Endothelial cell (in vitro differentiated cells): ENCODE results near the gene GAA. TPM values are rescaled to one million over a fixed set of nuclear protein-coding genes. Genes with fewer than 3 reads are reported as not detected.
"Not testable (repeated sequence)": the region's sequence is repeated elsewhere in the genome, so short reads cannot be mapped to it uniquely, and the experiment has no call there.

ENCODE experiments used
- DNase-seq: peaks from one replicate; pipeline ENCODE4 v3.0.0; 2021; ENCODE audit warnings: low spot score
- H3K27ac Mint-ChIP-seq: one replicate; pipeline ENCODE4 v1.8.0; 2021; ENCODE audit warnings: mixed read lengths, inconsistent platforms; ENCODE audit not compliant: unreplicated experiment
- H3K27me3 Mint-ChIP-seq: one replicate; pipeline ENCODE4 v1.8.0; 2021; ENCODE audit warnings: mild to moderate bottlenecking, moderate library complexity, mixed read lengths, inconsistent platforms; ENCODE audit not compliant: unreplicated experiment
- H3K36me3 Mint-ChIP-seq: one replicate; pipeline ENCODE4 v1.8.0; 2021; ENCODE audit warnings: mild to moderate bottlenecking, low read depth, mixed read lengths, inconsistent platforms; ENCODE audit not compliant: unreplicated experiment
- H3K4me1 Mint-ChIP-seq: one replicate; pipeline ENCODE4 v1.8.0; 2021; ENCODE audit warnings: mild to moderate bottlenecking, mixed read lengths, inconsistent platforms; ENCODE audit not compliant: unreplicated experiment
- H3K4me3 Mint-ChIP-seq: one replicate; pipeline ENCODE4 v1.8.0; 2021; ENCODE audit warnings: mild to moderate bottlenecking, mixed read lengths, inconsistent platforms; ENCODE audit not compliant: unreplicated experiment
- H3K9me3 Mint-ChIP-seq: one replicate; pipeline ENCODE4 v1.8.0; 2021; ENCODE audit warnings: mixed read lengths, inconsistent platforms; ENCODE audit not compliant: unreplicated experiment
- CTCF ChIP-seq: fragments of 200-600 bp; sonication (generic); IDR thresholded peaks from one replicate; pipeline ENCODE4 v1.5.0; 2021; ENCODE audit warnings: antibody characterized with exemption; ENCODE audit not compliant: unreplicated experiment
- total RNA-seq: library from RNA; stranded (reverse); fragmentation: NEBNext Ultra II Directional; extraction: Animal tissue kit (Norgen Biotek cat#: 25700); gene quantifications from one replicate; pipeline ENCODE4 v1.2.1, GENCODE V29; 2021; ENCODE audit not compliant: unreplicated experiment

The GAA gene
- total RNA-seq, 1 donor from 2014 or later, result 93.0 TPM

- H3K4me3 Mint-ChIP-seq, result no peak overlapping the region
- H3K27me3 Mint-ChIP-seq, result peaks cover 3% of the 10 kb centered on the region
- no peaks in the 10 kb centered on the region for H3K9me3 Mint-ChIP-seq
- peaks cover 6% of the 10 kb centered on the region for H3K4me1 Mint-ChIP-seq
- peaks cover 22% of the 10 kb centered on the region for H3K36me3 Mint-ChIP-seq
- no peak for TF ChIP-seq CTCF
- H3K27ac Mint-ChIP-seq, result no peak overlapping the region
- no peak for DNase-seq
Observed at GRCh38 chr17:80152081-80152702, 50.8 kb downstream of the GAA start.

- H3K27ac Mint-ChIP-seq, result no peak overlapping the region
- no peaks in the 10 kb centered on the region for H3K9me3 Mint-ChIP-seq
- H3K4me1 Mint-ChIP-seq, result peaks cover 6% of the 10 kb centered on the region
- peaks cover 3% of the 10 kb centered on the region for H3K27me3 Mint-ChIP-seq
- H3K36me3 Mint-ChIP-seq, result peaks cover 22% of the 10 kb centered on the region
- no peak for DNase-seq
- H3K4me3 Mint-ChIP-seq, result no peak overlapping the region
- no peak for TF ChIP-seq CTCF
Observed at GRCh38 chr17:80153004-80153403, 51.6 kb downstream of the GAA start.

GRCh38 chr17:80154166-80154565 is 52.8 kb downstream of the GAA start:
- Mint-ChIP-seq H3K27me3 (peaks cover 3% of the 10 kb centered on the region), H3K4me3 (no peak overlapping the region), H3K9me3 (no peaks in the 10 kb centered on the region), H3K27ac (no peak overlapping the region), H3K36me3 (peaks cover 19% of the 10 kb centered on the region), H3K4me1 (no peaks in the 10 kb centered on the region)
- TF ChIP-seq CTCF, result no peak
- DNase-seq, result no peak

GRCh38 chr17:80155600-80155999 is 54.2 kb downstream of the GAA start:
- H3K9me3 Mint-ChIP-seq, H3K27me3 Mint-ChIP-seq, H3K4me1 Mint-ChIP-seq, H3K27ac Mint-ChIP-seq, DNase-seq: not testable (repeated sequence)
- Mint-ChIP-seq H3K4me3 (peak overlapping the region; percentile 42), H3K36me3 (peaks cover 19% of the 10 kb centered on the region)

GRCh38 chr17:80158846-80159245 is 57.5 kb downstream of the GAA start:
- peaks cover 4% of the 10 kb centered on the region for H3K27me3 Mint-ChIP-seq
- H3K4me3 Mint-ChIP-seq, result no peak overlapping the region
- no peak for DNase-seq
- H3K36me3 Mint-ChIP-seq, result peaks cover 6% of the 10 kb centered on the region
- no peak for TF ChIP-seq CTCF
- H3K9me3 Mint-ChIP-seq, result no peaks in the 10 kb centered on the region
- H3K4me1 Mint-ChIP-seq, result peaks cover 2% of the 10 kb centered on the region
- no peak overlapping the region for H3K27ac Mint-ChIP-seq
